GM18909 (cell line): ENCODE measurements around the gene PRKAR1B.

Source experiments
- ATAC-seq: cut with Tn5 transposase; IDR thresholded peaks from one replicate; pipeline ENCODE4 v1.9.1; 2021; ENCODE audit warnings: mild to moderate bottlenecking; ENCODE audit not compliant: unreplicated experiment, poor library complexity

PRKAR1B gene

GRCh38 chr7:506921-507622, 220.0 kb downstream of the PRKAR1B start:
- no peak for ATAC-seq

GRCh38 chr7:506391-506831, 220.7 kb downstream of the PRKAR1B start:
- no peak for ATAC-seq

- no peak for ATAC-seq
These were observed 221.9 kb downstream of the PRKAR1B start for GRCh38 chr7:505171-505570.

GRCh38 chr7:504221-505111, 222.6 kb downstream of the PRKAR1B start:
- no peak for ATAC-seq

- no peak for ATAC-seq
These were observed 223.4 kb downstream of the PRKAR1B start for GRCh38 chr7:503575-504111.

- no peak for ATAC-seq
These were observed 224.8 kb downstream of the PRKAR1B start for GRCh38 chr7:502296-502695.

GRCh38 chr7:501526-501925, 225.6 kb downstream of the PRKAR1B start:
- no peak for ATAC-seq

- no peak for ATAC-seq
These were observed 226.3 kb downstream of the PRKAR1B start for GRCh38 chr7:500521-501420.

- no peak for ATAC-seq
These were observed 227.1 kb downstream of the PRKAR1B start for GRCh38 chr7:499853-500485.
